ENCODE results near the gene TLE6. TPM values are rescaled to one million over a fixed set of nuclear protein-coding genes. Genes with fewer than 3 reads are reported as not detected.

The TLE6 gene
- total and polyA plus RNA-seq, 10 of the 15 experiments (the other 5 are each of a cell fraction or from before 2014, with no cell fraction given), result 2.7 to 13.8 (median 6.4) TPM

DNA sequence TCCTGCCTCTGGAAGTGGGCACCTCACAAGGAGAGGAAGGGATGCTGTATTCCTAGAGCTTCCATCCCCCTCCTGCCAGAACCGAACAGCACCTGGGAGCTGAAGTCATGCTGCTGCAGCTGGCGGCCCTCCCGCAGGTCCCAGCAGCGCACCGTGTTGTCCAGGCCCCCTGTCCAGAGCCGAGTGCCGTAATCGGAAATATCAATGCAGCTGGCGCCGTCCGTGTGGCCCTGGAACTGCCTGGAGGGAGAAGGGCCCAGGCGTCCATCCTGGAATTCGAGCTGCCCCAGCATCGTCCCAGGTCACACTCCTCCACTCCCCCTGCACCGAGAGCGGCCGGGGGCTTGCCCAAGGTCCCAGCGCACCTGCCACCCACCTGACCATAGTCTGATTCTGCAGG is 28.0 kb downstream of the TLE6 start:
- ChIA-PET CTCF (interaction anchor here (0.6 to 1.8 kb wide), 3 partner anchors 9 to 104 kb away, joined by 3 to 4 read pairs (median 3); no protein-coding TSS in a partner anchor), RAD21 (ENCODE audit: unreplicated experiment) (no interaction called here), SMC1A (ENCODE audit: uncharacterized antibody, unreplicated experiment) (no interaction called here), POLR2A (interaction anchor here (1.3 kb wide), 1 partner anchor 30 kb away, joined by 4 read pairs; no protein-coding TSS in a partner anchor)
- intact Hi-C loops (cut with micrococcal nuclease; ENCODE audit: unreplicated experiment), result no loop called here
- DNase-seq (ENCODE audit: low read depth, low spot score) (no peak), FAIRE-seq (no peak), ATAC-seq (no peak)
- Histone ChIP-seq H4K20me1 (ENCODE audit: control insufficient read depth, insufficient read depth) (no peaks in the 10 kb centered on the region), H3K9ac (ENCODE audit: control insufficient read depth, insufficient read depth, low read length) (no peak overlapping the region), H3K27ac (ENCODE audit: control insufficient read depth, insufficient read depth) (no peak overlapping the region), H3K36me3 (ENCODE audit: control insufficient read depth in 2 of 2, insufficient read depth in 2 of 2, low read length in 1 of 2) (no peaks in the 10 kb centered on the region), H3K9me3 (replicated peaks; ENCODE audit: control insufficient read depth, insufficient read depth, low read length) (no peaks in the 10 kb centered on the region), H3K27me3 (replicated peaks in 1 of 2; ENCODE audit: control insufficient read depth in 2 of 2, insufficient read depth in 2 of 2, low read length in 1 of 2) (no peaks in the 10 kb centered on the region), H3K4me3 (no peak overlapping the region), H3K4me1 (ENCODE audit: control insufficient read depth, insufficient read depth, low read length) (no peaks in the 10 kb centered on the region; the same call in none of the 2 replicates), H3K4me2 (ENCODE audit: control insufficient read depth, insufficient read depth) (no peak overlapping the region), H3K79me2 (ENCODE audit: control insufficient read depth, insufficient read depth, low read length) (no peaks in the 10 kb centered on the region), H2AFZ (ENCODE audit: control insufficient read depth, low read depth, low read length) (no peak overlapping the region)
- 57% methylated on average over 18 of the region's 18 CpGs for WGBS (ENCODE audit: insufficient coverage, insufficient replicate concordance, low lambda C conversion rate, missing lambda C conversion rate)
- TF ChIP-seq POLR2AphosphoS5 (IDR thresholded peaks at IDR 0.05; ENCODE audit: low read length), result no peak
- TF ChIP-seq, protein P1, sequence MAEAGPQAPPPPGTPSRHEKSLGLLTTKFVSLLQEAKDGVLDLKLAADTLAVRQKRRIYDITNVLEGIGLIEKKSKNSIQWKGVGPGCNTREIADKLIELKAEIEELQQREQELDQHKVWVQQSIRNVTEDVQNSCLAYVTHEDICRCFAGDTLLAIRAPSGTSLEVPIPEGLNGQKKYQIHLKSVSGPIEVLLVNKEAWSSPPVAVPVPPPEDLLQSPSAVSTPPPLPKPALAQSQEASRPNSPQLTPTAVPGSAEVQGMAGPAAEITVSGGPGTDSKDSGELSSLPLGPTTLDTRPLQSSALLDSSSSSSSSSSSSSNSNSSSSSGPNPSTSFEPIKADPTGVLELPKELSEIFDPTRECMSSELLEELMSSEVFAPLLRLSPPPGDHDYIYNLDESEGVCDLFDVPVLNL (IDR thresholded peaks at IDR 0.05; ENCODE audit: low read depth, low read length), result no peak
- TF ChIP-seq NFXL1 (IDR thresholded peaks at IDR 0.05; ENCODE audit: borderline replicate concordance), result no peak
- no peak for TF ChIP-seq FOS (IDR thresholded peaks at IDR 0.05; ENCODE audit: borderline replicate concordance, extremely low read depth, insufficient read length)
- TF ChIP-seq CBFB (IDR thresholded peaks at IDR 0.05; ENCODE audit: low read depth), result no peak
- TF ChIP-seq STAT3 (IDR thresholded peaks at IDR 0.05; ENCODE audit: low read depth, low read length), result no peak
- TF ChIP-seq WRNIP1 (IDR thresholded peaks at IDR 0.05; ENCODE audit: borderline replicate concordance, low read depth, low read length), result no peak
- TF ChIP-seq SMAD1 (IDR thresholded peaks at IDR 0.05; ENCODE audit: low read depth, partially characterized antibody), result no peak
- TF ChIP-seq, protein P2, sequence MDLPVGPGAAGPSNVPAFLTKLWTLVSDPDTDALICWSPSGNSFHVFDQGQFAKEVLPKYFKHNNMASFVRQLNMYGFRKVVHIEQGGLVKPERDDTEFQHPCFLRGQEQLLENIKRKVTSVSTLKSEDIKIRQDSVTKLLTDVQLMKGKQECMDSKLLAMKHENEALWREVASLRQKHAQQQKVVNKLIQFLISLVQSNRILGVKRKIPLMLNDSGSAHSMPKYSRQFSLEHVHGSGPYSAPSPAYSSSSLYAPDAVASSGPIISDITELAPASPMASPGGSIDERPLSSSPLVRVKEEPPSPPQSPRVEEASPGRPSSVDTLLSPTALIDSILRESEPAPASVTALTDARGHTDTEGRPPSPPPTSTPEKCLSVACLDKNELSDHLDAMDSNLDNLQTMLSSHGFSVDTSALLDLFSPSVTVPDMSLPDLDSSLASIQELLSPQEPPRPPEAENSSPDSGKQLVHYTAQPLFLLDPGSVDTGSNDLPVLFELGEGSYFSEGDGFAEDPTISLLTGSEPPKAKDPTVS (IDR thresholded peaks at IDR 0.05; ENCODE audit: low read depth, low read length), result no peak
- no peak for TF ChIP-seq ZNF274 (IDR thresholded peaks at IDR 0.05; ENCODE audit: insufficient read depth, insufficient read length)
- no peak for TF ChIP-seq MEF2B (IDR thresholded peaks at IDR 0.05; ENCODE audit: partially characterized antibody, poor library complexity, severe bottlenecking)
- TF ChIP-seq HDAC2 (IDR thresholded peaks at IDR 0.05), result no peak
- TF ChIP-seq SUPT20H (IDR thresholded peaks at IDR 0.05; ENCODE audit: borderline replicate concordance, control insufficient read depth, low read depth, low read length), result no peak
- no peak for TF ChIP-seq TARDBP (IDR thresholded peaks at IDR 0.05; ENCODE audit: borderline replicate concordance)
- TF ChIP-seq, protein P3, sequence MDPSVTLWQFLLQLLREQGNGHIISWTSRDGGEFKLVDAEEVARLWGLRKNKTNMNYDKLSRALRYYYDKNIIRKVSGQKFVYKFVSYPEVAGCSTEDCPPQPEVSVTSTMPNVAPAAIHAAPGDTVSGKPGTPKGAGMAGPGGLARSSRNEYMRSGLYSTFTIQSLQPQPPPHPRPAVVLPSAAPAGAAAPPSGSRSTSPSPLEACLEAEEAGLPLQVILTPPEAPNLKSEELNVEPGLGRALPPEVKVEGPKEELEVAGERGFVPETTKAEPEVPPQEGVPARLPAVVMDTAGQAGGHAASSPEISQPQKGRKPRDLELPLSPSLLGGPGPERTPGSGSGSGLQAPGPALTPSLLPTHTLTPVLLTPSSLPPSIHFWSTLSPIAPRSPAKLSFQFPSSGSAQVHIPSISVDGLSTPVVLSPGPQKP (IDR thresholded peaks at IDR 0.05; ENCODE audit: low read depth, low read length), result no peak
- TF ChIP-seq CREB1 (IDR thresholded peaks at IDR 0.05; ENCODE audit: low read depth), result no peak
- no peak for TF ChIP-seq FOXK2 (IDR thresholded peaks at IDR 0.05)
- no peak for TF ChIP-seq NFYB (IDR thresholded peaks at IDR 0.05; ENCODE audit: insufficient read depth, low read depth, low read length)
- no TSS peak for BruUV-seq (replicated peaks)
- in situ Hi-C loops (cut with MboI), result no loop called here

All from GM12878 (cell line).